ENCODE results near the gene FOLR1.
"Not testable (repeated sequence)": the region's sequence is repeated elsewhere in the genome, so short reads cannot be mapped to it uniquely, and the experiment has no call there.

The FOLR1 gene

GRCh38 chr11:72169754-72170153, 22.2 kb upstream of the FOLR1 start:
- not testable (repeated sequence) for H3K27me3 ChIP-seq (ENCODE audit: insufficient read depth, low read length, poor library complexity, severe bottlenecking); H3K79me2 ChIP-seq (ENCODE audit: insufficient read depth, low read length); H3K36me3 ChIP-seq (ENCODE audit: insufficient read depth, low read length); H3K9me2 ChIP-seq (replicated peaks; ENCODE audit: low read depth, low read length); H3K4me1 ChIP-seq (ENCODE audit: insufficient read depth, low read length, poor library complexity, severe bottlenecking); H3K9me3 ChIP-seq (ENCODE audit: insufficient read depth, low read depth, low read length); H3K4me2 ChIP-seq (ENCODE audit: low read depth, low read length, poor library complexity, severe bottlenecking); H3F3A ChIP-seq (ENCODE audit: low read depth); H3K4me3 ChIP-seq (ENCODE audit: low read length, poor library complexity, severe bottlenecking); H3K9ac ChIP-seq (ENCODE audit: low read depth, low read length, poor library complexity, severe bottlenecking); H4K20me1 ChIP-seq (ENCODE audit: insufficient read depth, low read length, poor library complexity, severe bottlenecking)
- peak overlapping the region; percentile 80 for H2AFZ ChIP-seq (ENCODE audit: low read length)

- H3K36me3 ChIP-seq (ENCODE audit: insufficient read depth, low read length); H3K9me3 ChIP-seq (ENCODE audit: insufficient read depth, low read depth, low read length); H3K9me2 ChIP-seq (replicated peaks; ENCODE audit: low read depth, low read length); H3K4me3 ChIP-seq (ENCODE audit: low read length, poor library complexity, severe bottlenecking); H3K4me1 ChIP-seq (ENCODE audit: insufficient read depth, low read length, poor library complexity, severe bottlenecking); H4K20me1 ChIP-seq (ENCODE audit: insufficient read depth, low read length, poor library complexity, severe bottlenecking); H3F3A ChIP-seq (ENCODE audit: low read depth); H3K27me3 ChIP-seq (ENCODE audit: insufficient read depth, low read length, poor library complexity, severe bottlenecking); H2AFZ ChIP-seq (ENCODE audit: low read length); H3K4me2 ChIP-seq (ENCODE audit: low read depth, low read length, poor library complexity, severe bottlenecking); H3K79me2 ChIP-seq (ENCODE audit: insufficient read depth, low read length); H3K9ac ChIP-seq (ENCODE audit: low read depth, low read length, poor library complexity, severe bottlenecking): not testable (repeated sequence)
Measured at GRCh38 chr11:72172043-72172442, 19.9 kb upstream of the FOLR1 start.

GRCh38 chr11:72173291-72173690, 18.6 kb upstream of the FOLR1 start:
- Histone ChIP-seq H3F3A (ENCODE audit: low read depth) (no peaks in the 10 kb centered on the region), H3K4me2 (ENCODE audit: low read depth, low read length, poor library complexity, severe bottlenecking) (no peak overlapping the region), H3K36me3 (ENCODE audit: insufficient read depth, low read length) (no peaks in the 10 kb centered on the region), H3K4me3 (ENCODE audit: low read length, poor library complexity, severe bottlenecking) (no peak overlapping the region), H3K4me1 (ENCODE audit: insufficient read depth, low read length, poor library complexity, severe bottlenecking) (no peaks in the 10 kb centered on the region), H2AFZ (ENCODE audit: low read length) (no peak overlapping the region), H4K20me1 (ENCODE audit: insufficient read depth, low read length, poor library complexity, severe bottlenecking) (no peaks in the 10 kb centered on the region), H3K9me2 (replicated peaks; ENCODE audit: low read depth, low read length) (no peaks in the 10 kb centered on the region), H3K79me2 (ENCODE audit: insufficient read depth, low read length) (no peaks in the 10 kb centered on the region), H3K9ac (ENCODE audit: low read depth, low read length, poor library complexity, severe bottlenecking) (no peak overlapping the region), H3K27me3 (ENCODE audit: insufficient read depth, low read length, poor library complexity, severe bottlenecking) (no peaks in the 10 kb centered on the region), H3K9me3 (ENCODE audit: insufficient read depth, low read depth, low read length) (no peaks in the 10 kb centered on the region)
- TF ChIP-seq EZH2phosphoT487 (IDR thresholded peaks at IDR 0.05; ENCODE audit: borderline replicate concordance), result no peak
- no peak for TF ChIP-seq CTCF (conservative IDR thresholded peaks at IDR 0.05; ENCODE audit: low read length)

GRCh38 chr11:72174302-72175070, 17.5 kb upstream of the FOLR1 start:
- Histone ChIP-seq H4K20me1 (ENCODE audit: insufficient read depth, low read length, poor library complexity, severe bottlenecking) (no peaks in the 10 kb centered on the region), H3K9me2 (replicated peaks; ENCODE audit: low read depth, low read length) (no peaks in the 10 kb centered on the region), H3K36me3 (ENCODE audit: insufficient read depth, low read length) (no peaks in the 10 kb centered on the region), H3K9ac (ENCODE audit: low read depth, low read length, poor library complexity, severe bottlenecking) (no peak overlapping the region), H2AFZ (ENCODE audit: low read length) (no peak overlapping the region), H3K4me1 (ENCODE audit: insufficient read depth, low read length, poor library complexity, severe bottlenecking) (no peaks in the 10 kb centered on the region), H3F3A (ENCODE audit: low read depth) (no peaks in the 10 kb centered on the region), H3K9me3 (ENCODE audit: insufficient read depth, low read depth, low read length) (no peaks in the 10 kb centered on the region), H3K4me3 (ENCODE audit: low read length, poor library complexity, severe bottlenecking) (no peak overlapping the region), H3K79me2 (ENCODE audit: insufficient read depth, low read length) (no peaks in the 10 kb centered on the region), H3K27me3 (ENCODE audit: insufficient read depth, low read length, poor library complexity, severe bottlenecking) (no peaks in the 10 kb centered on the region), H3K4me2 (ENCODE audit: low read depth, low read length, poor library complexity, severe bottlenecking) (no peak overlapping the region)
- no peak for TF ChIP-seq EZH2phosphoT487 (IDR thresholded peaks at IDR 0.05; ENCODE audit: borderline replicate concordance)
- TF ChIP-seq CTCF (conservative IDR thresholded peaks at IDR 0.05; ENCODE audit: low read length), result no peak
